HG02840 (cell line): ENCODE data around the gene OMD.

ENCODE experiments used
- ATAC-seq: cut with Tn5 transposase; IDR thresholded peaks from one replicate; pipeline ENCODE4 v1.9.1; 2021; ENCODE audit warnings: mild to moderate bottlenecking, moderate library complexity, moderate number of reproducible peaks; ENCODE audit not compliant: unreplicated experiment, low FRiP score

The OMD gene, protein sequence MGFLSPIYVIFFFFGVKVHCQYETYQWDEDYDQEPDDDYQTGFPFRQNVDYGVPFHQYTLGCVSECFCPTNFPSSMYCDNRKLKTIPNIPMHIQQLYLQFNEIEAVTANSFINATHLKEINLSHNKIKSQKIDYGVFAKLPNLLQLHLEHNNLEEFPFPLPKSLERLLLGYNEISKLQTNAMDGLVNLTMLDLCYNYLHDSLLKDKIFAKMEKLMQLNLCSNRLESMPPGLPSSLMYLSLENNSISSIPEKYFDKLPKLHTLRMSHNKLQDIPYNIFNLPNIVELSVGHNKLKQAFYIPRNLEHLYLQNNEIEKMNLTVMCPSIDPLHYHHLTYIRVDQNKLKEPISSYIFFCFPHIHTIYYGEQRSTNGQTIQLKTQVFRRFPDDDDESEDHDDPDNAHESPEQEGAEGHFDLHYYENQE

DNA sequence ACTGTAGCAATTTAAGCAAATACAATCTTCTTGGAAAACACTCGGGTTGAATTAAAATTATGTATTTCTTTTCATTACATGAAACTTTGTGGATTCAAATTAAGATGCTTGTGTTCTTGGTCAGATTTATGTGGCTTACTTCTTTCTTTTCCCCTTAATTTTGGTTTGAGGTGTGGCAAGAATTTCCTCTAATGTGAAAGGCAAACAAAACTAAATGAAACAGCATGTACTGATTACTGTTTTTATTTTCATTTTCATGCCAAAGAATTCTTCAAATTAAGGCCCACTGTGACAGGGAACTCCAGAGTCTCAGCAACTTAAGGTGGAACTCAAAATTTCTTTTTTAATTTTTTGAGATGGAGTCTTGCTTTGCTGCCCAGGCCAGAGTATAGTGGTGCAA, at the start of gene OMD:
TSS of gene OMD (minus strand) at position 132 of the 400 bp plus-strand sequence. CDS start 6,913 bp downstream, outside the sequence.
- no peak for ATAC-seq

DNA sequence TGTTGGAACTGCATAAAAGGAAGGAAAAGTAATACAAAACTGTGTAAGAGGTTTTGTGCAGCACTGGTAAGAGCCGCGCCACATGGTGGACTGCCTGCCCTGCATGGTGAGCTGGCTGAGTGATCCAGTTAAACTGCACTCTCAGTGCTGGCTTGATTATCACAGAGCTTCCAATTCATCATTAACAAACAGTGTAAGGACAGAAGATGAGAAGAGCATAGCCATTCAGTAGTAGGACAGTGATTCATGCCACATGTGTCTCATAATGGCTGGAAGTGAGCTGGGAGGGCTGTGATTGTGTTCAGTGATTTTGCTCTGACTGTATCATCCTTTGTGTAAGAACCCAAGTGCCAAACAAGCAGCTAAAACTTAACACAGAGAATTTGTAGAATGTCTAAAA, 43.9 kb upstream of the OMD start:
- no peak for ATAC-seq

DNA sequence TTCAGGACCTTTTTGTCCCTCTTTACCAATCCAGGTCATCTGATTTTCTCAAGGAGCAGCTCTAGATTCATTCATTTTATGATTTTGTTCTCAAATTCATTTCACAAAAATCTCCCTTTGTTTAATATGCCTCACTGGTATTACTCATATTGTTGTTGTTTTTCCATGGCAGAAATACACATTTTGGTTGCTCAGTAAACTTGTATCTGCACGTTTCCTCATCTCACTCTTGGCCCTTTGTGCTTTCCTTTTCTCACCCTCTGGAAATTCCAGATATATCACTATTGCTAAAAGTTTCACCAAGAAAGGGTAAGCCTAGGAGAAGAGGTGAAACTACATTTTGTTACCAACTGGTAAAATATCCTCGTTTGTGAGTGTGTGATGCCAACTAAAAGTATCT, 43.2 kb upstream of the OMD start:
- no peak for ATAC-seq

DNA sequence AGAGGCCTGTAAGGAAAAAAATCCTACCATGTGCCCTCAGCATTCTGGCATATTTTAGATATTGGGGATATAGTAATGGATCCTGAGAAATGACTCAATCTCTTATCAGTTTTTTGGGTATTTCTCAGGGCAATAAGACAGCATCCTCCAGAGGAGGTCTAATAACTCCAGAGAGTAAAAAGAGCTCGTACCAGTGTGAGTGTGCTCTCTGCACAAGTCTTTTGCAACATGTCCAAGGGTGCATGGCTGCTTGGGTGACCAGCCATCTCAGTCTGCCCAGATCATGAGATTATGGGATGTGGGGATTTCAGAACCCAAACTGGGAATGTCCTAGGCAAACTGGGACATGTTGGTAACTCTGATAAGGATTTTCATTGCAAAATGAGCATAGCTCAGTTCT, 42.8 kb upstream of the OMD start:
- ATAC-seq: no peak

DNA sequence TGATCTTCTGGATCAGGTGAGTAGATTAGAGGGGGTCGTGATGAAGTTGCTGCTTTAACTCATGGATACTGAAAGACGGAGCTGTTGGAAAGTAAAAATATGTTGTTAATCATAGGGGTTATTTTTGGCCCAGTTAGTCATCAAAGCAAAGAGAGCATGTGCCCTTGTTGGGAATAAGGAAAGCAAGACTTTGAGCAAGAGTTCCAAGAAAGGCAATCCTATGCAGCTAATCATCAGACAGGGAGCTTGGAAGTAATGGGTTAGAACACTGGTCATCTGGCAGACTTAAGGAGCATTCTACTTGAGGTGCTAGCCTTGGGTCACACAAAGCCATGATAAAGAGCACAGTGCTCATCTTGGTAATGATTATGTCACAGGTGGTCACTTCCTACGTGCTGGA, 39.7 kb upstream of the OMD start:
- no peak for ATAC-seq

DNA sequence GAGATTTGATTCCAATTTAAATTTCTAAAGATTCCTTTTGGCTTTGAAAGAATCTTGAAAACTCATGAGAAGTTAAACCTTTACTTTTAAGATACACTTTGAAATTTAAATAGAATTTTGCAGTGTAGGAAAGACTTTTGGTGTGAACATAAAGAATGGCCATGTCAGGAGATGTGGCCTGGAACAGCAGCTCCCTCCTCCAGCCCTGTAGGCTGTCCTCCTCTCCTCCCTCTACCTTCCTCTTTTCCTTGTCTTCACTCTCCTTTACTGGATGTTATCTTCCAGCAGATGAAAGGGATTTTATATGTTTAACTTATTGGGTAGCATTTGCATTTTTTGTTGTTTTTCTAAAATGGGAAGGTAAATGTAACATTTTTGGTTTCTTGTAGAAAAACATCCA, 39.1 kb upstream of the OMD start:
- no peak for ATAC-seq

DNA sequence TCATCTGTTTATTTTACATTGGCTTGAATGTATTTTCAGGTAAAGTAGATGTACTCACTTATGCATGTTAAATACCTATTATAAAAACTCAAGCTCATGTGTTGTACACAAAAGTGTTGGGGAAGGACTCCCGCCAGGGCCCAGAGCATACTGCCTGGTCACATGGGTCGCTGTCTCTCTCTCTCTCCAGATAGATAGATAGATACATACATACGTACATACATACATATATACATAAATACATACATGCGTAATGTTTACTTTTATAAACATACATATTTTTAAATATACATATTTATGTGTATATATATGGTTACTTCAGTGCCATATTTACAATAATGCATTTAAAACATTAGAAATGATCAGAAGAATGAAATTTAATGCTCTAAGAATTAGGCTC, 33.3 kb upstream of the OMD start:
- no peak for ATAC-seq

DNA sequence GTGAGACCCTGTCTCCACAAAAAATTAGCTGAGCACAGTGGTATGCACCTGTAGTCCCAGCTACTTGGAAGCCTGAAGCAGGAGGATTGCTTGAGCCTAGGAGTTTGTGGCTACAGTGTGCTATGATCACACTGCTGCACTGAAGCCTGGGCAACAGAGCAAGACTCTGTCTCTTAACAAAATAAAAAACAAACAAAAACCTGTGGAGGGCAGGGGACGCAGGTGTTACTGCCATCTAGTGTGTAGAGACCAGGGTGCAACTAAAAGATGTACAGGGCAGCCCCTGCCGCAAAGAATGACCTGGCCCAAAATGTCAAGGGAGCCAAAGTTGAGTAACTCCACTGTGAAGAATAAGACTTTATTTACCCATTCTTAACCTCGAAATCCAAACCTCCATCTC, 30.9 kb upstream of the OMD start:
- ATAC-seq: no peak

DNA sequence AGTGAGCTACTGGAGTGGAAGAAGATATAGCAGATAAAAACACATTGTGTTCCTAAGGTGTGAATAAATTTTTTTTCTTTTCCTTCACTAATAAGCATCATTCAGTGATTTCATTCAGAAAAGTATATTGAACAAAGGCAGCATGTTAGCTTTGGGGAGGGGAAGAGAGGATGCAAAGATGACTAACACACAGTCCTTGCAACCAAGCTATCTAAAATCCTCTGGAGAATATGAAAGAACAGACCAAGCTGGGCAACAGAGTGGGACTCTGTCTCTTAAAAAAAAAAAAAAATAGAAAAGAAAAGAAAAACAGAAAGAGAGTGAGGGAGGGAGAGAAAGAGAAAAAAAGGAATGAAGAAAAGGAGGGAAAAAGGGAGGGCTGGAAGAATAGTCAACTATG, 22.3 kb upstream of the OMD start:
- no peak for ATAC-seq

DNA sequence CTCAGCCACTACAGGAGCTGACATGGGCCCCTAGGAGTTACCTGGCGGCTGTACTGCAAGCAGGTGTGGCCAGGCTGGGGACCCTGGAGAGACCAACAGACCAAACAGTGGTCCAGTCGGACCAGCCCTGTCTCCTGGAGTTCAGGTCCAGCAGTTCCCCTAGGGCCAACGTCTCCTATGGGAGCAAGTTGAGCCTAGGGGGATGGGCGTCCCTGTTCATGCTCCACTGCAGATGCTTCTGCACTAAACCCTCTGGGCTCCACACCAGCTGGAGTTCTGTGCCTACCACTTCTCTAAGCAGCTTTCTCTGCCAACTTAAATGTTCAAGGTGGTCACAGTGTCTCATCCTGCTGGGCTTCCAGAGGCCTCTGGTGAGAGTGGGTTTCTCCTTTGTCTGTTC, 20.6 kb upstream of the OMD start:
- no peak for ATAC-seq

DNA sequence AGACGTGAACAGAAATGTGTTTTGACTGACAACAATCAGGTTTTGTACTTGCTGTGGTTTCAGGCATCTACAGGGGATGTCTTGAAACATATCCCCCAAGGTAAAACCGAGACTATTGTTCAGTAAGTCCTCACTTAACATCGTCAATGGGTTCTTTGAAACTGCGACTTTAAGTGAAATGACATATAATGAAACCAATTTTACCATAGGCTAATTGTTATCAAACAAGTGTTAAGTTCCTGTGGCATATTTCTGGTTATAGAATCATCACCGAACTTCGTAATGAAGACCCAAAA, 16.4 kb upstream of the OMD start:
- ATAC-seq: no peak

DNA sequence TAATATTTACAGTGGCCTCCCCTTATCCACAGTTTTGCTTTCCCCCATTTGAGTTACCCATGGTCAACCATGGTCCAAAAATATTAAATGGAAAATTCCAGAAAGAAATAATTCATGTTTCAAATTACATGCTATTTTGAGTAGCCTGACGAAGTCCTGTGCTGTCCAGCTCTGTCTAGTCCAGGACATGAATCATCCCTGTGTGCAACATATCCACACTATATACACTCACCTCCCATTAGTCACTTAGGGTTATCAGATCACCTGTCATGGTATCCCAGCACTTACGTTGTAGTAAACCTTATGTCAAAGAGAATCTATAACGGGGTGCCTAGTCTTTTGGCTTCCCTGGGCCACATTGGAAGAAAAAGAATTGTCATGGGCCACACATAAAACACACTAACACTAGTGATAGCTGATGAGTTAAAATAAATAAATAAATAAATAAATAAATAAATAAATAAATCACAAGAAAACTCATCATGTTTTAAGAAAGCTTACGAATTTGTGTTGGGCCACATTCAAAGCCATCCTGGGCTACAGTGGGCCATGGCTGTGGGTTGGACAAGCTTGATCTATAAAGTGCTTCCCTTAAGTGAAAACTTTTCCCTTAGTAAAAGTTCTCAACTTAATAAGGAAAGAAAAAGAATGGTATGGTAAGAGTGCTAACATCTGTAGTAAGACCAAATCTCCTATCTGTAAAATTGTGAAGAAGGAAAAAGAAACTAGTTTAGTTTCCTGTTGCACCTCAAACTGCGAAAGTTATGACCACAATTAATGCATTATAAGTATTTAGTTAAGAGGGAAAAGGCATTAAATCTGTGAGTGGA, 15.9 kb upstream of the OMD start:
- ATAC-seq: no peak

DNA sequence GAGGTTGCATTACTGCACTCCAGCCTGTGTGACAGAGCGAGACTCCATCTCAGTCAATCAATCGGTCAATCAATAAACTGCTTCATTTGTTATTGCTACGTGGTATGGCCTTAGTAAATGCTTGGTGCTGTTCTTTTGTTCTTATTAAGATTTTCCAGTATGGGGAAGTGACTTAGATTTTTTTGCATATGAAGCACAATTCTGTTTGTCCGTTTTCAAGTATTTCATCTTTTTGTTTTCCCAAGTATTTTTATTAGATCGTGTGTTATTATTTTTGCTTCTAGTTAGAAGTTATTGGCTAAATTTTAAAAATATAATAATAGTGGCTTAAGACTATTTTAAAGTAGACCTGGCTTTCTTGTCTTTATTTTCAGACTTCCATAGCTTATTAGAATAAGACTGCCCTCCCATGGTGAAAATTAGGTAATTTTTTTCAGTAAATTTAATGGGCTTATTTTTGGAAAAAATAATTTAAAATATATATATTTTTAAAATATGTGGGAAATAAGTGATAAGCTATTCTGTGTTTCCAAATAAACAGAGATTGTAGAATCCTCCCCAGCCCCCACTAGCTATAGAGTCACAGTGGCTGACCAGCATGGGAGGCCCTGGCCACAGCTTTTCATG, 14.7 kb upstream of the OMD start:
- ATAC-seq: no peak

DNA sequence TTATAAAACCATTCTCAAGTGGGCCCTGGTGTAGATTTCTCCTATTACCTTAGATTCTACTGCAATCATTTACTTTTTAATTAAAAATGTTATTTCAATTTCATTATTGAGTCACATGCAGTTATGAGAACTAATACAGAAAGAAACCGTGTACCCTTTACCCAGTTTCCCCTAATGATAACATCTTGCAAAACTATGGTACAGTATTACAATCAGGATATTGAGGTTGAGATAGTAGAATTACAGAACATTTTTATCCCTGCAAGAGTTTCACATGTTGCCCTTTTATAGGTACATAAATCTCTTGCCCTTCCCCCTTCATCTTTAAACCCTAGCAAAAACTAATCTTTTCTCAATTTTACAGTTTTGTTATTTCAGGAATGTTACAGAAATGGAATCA, 11.0 kb upstream of the OMD start:
- no peak for ATAC-seq

DNA sequence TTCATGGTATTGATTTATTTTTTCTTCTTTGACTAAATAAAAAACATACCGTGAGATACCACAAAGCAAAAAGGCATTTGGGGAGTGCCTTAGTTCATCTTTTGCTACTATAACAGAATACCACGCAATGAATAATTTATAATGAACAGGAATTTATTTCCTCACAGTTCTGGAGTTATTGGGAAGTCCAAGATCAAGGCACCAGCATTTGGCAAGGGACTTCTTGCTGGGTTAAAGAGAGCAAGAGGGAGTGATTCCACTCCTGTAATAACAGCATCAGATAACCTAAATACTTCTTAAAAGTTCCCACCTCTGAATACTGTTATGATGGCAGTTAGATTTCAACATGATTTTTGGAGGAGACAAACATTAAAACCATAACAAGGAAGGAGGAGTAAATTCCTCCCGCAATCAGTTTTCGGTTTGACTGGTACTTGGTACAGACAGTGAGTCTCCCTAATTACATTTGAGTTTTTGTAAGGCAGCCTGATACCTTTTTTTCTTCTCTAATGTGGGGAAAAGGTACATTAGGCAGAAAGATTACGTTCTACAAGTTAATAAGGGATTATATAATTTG, 8.8 kb upstream of the OMD start:
- ATAC-seq: no peak

DNA sequence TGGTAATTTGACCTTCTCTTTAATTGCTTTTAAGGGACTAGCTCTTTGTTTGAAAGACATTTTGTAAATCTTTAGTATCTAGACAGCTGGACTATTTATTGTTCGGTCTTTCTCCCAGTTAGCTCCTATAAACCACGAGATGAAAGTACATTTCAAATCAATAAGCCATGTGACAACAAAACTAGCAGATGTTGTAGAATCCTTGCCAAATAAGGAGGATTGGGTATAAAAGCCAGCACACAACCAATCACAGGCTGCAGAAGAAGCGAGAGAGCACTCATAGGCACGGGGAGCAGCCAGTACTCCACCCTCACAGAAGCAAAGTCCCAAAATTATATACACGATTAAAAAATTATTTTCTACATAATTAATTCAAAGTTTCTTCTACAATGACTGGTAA, 8.1 kb upstream of the OMD start:
- no peak for ATAC-seq

DNA sequence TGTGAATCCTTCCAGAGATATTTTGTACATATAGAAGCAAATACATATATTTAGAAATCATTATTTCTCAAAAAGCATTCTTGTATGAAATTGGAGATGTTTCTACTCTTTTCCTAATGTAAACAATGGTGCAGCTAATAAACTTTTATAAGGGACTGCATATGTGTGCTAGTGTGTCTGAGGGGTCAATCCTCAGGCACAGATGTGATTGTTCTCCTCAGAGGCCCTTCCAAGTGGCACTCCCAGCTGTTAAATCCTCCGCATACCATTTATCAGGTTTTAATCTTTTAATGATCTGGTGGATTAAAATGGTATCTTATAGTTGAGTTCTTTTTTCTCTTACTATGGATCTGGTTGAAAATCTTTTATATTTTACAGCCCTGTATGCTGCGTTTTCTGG, 5.6 kb upstream of the OMD start:
- no peak for ATAC-seq

DNA sequence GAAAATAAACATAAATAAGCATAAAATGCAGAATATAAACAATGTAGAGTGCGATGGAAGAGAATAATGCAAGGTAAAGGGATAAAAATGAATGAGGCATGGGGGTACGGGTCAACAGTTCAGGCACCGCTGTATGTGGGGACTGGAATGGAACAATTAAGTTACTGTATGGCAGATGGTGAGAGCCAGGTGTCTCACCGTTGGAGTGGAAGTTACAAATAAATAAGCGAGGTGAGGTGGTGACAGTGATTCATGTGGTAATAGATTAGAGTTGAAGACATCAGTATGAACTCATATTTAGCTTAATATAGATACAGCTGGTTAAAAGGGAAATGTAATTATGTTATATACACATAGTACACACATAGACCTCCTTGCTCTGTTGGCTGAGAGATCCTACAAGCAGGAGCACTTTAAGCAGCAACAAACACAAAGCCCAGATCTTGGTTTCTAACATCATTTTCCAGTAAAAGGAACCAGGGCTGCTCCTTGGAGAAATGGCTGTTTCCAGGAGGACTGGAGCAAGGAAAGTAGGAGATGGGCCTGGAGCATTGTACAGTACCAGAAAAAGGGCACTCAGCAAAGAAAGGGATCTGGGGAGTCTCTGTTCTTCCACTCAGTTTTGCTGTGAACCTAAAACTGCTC, 2.4 kb upstream of the OMD start:
- no peak for ATAC-seq

DNA sequence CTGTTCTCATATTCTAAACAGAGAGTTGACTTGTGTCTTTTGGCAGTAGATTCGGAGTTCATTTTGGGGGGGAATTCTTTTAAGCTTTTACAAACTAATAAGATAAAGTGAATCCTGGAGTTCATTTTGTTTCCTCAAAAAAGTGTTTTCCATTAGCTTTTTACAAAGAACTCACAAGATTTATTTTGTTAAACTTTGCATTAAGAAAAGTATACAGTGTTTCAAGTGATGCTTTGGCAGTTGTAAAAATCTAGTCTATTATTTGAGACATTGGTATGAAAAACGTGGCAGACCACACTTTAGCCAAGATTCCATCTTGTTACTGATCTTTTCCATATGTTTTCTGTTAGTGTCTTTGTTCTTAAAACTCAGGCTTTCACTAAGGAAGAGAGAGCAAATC, 1.2 kb upstream of the OMD start:
- no peak for ATAC-seq

DNA sequence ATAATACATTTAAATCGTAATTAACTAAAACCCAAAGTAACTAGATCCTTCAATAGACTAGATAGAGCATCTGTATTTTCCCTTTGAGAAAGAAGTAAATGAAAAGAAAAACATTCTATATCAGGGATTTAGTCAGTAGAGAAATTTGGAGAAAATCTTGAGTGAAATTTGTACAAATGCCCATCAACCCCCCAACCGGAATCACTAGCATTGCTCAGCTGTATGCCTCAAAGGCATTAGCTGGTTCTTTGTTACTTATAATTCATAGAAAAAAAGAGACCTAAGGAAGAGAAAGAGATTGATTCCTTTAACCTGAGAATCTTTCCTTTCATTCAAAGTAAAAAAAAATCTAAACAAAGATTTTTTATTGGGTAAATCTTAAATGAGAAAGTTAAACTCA, 659 bp downstream of the OMD start:
- ATAC-seq: no peak
